GM12865 (cell line): ENCODE data around the gene MARCKSL1.

Experiments
- DNase-seq: peaks from one replicate; pipeline ENCODE4 v3.0.0; 2010; ENCODE audit warnings: low read depth
- H3K4me3 ChIP-seq: 2 replicates; pipeline ENCODE4 v1.5.1; 2011; ENCODE audit warnings: mild to moderate bottlenecking, low read depth, low read length, control low read depth
- TF ChIP-seq, protein P1 (sequence below): IDR thresholded peaks from 2 replicates; pipeline ENCODE4 v1.5.1; 2011; ENCODE audit warnings: low read length, control low read depth, low read depth, inconsistent platforms; ENCODE audit not compliant: insufficient read depth; ENCODE audit errors: missing control alignments

The MARCKSL1 gene

GRCh38 chr1:32352831-32353383 lies 16.9 kb upstream of the MARCKSL1 start:
- DNase-seq = no peak
- TF ChIP-seq, protein P1, sequence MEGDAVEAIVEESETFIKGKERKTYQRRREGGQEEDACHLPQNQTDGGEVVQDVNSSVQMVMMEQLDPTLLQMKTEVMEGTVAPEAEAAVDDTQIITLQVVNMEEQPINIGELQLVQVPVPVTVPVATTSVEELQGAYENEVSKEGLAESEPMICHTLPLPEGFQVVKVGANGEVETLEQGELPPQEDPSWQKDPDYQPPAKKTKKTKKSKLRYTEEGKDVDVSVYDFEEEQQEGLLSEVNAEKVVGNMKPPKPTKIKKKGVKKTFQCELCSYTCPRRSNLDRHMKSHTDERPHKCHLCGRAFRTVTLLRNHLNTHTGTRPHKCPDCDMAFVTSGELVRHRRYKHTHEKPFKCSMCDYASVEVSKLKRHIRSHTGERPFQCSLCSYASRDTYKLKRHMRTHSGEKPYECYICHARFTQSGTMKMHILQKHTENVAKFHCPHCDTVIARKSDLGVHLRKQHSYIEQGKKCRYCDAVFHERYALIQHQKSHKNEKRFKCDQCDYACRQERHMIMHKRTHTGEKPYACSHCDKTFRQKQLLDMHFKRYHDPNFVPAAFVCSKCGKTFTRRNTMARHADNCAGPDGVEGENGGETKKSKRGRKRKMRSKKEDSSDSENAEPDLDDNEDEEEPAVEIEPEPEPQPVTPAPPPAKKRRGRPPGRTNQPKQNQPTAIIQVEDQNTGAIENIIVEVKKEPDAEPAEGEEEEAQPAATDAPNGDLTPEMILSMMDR = no peak
- H3K4me3 ChIP-seq = no peak overlapping the region

DNA sequence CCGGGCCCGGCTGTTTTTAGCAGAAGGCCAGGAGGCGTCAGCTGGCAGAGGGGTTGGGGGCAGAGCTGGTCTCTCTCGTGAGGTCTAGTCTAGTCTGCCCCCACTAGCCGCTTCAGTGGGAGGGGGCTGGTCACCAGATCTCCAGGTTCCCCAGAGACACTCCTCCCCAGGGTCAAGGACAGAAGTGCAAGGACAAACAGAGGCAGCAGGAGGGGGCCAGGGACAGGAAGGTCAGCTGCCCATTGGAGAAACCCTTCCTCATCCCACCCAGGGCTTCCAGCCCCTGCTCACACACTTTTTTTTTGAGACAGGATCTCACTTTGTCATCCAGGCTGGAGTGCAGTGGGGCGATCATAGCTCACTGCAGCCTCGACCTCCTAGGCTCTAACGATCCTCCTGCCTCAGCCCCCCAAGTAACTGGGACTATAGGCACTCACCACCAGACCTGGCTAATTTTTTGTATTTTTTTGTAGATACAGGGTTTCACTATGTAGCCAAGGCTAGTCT lies 16.3 kb upstream of the MARCKSL1 start:
- no peak for DNase-seq
- peak overlapping the region; percentile 52 for H3K4me3 ChIP-seq
- TF ChIP-seq, protein P1 = no peak

- TF ChIP-seq, protein P1 = no peak
- peak overlapping the region; percentile 52 for H3K4me3 ChIP-seq
- DNase-seq = peak; percentile 97
Measured at GRCh38 chr1:32351399-32352238, 15.6 kb upstream of the MARCKSL1 start.

DNA sequence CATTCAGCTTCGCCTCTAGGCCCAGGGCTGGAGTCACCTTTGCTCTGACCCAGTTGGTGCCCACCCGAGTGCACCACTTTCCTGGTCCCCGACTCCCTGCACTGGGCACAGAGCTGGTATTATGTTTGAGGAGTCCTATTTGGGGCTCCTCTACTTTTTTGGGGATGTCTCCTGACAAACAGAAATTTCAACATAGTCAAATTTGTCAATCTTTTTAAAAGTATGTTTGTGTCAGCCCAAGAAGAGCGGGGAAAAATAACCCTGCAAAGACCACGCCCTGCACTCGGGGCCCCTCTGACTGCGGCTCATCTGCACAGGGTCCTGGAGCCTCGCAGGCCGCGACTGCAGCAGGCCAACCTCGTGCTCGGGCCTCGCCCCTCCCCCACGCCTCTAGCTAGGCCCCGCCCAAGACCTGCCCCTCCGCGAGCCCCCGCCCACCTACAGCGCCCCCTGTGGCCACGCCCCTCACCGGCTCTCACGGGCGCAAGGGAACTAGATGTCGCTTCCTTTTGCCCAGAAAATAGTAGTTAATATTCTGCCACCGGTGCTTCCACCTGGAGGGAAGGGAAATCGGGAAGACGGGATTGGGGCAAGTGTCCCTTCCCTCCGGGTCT lies 14.9 kb upstream of the MARCKSL1 start:
- peak; percentile 90 for DNase-seq
- TF ChIP-seq, protein P1 = peak; percentile 61
- peak overlapping the region; percentile 52 for H3K4me3 ChIP-seq

DNA sequence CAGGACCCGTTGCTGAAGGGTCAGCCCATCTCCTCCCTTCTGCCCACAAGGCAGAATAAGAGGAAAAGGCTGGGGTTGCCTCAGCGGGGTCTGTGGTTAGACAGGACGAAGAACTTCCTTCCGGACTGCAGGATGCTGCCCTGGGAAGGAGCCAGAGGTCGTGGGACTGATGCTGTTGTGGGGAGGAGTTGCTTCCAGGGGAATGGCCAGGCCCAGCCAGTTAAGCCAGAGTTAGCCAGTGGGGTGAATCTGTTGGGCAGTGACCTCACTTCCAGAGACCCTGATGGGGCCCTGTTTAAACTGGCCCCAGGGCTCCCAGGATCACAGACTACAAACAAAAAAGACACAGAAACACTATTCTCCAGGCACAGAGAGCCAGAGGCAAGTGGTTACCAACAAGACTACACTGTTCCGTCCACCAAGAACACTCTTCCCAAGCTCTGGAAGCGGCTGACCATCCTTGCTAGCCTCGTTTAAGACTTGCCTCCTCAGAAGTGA lies 13.2 kb upstream of the MARCKSL1 start:
- H3K4me3 ChIP-seq = no peak overlapping the region
- TF ChIP-seq, protein P1 = no peak
- no peak for DNase-seq

DNA sequence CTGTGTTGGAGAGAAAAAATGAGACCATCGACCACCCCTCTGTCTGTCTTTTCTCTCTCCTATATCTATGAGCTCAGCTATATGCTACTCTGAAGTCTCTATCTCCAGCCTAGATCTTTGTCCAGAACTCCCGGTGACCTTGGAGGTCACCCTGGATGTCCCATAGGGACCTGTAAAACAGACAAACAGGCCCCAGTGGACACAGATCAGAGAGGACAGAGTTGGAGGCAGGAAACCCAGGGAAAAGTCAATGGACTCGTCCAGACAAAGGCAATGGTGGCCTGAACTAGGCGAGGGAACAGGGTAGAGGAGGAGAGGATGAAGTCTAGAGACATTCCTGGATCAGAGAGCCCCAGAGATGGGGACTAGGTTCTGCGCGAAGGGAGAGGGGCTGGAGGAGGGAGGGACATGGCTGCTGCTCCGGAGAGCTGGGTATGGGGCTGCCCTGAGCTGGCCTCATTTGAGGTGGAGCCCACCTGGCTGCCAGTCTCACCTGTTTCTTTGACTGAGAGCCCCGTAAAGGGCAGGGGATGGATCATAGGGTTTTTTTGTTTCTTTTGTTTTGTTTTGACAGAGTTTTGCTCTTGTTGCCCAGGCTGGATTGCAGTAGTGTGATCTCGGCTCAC lies 10.6 kb upstream of the MARCKSL1 start:
- DNase-seq = no peak
- H3K4me3 ChIP-seq = no peak overlapping the region
- TF ChIP-seq, protein P1 = no peak
